ENCODE data around the gene PPP1R14C.

GRCh38 chr6:150269857-150270223 lies 127.0 kb downstream of the PPP1R14C start:
- no peak for TF ChIP-seq POLR2A (IDR thresholded peaks at IDR 0.05)
- TF ChIP-seq CTCF (IDR thresholded peaks at IDR 0.05), result no peak
- TF ChIP-seq POLR2AphosphoS5 (IDR thresholded peaks at IDR 0.05), result no peak

Measured in breast epithelium (tissue), 3 donors.